Globus pallidus (tissue), 1 donor: ENCODE results near the gene SPEM3.
"Not testable (repeated sequence)": the region's sequence is repeated elsewhere in the genome, so short reads cannot be mapped to it uniquely, and the experiment has no call there.

ENCODE experiments used
- DNase-seq: peaks from one replicate; pipeline ENCODE4 v3.0.0-alpha.2; 2015; ENCODE audit warnings: low spot score

SPEM3 gene

GRCh38 chr17:7442142-7442541, 13.5 kb downstream of the SPEM3 start:
- no peak for DNase-seq

DNA sequence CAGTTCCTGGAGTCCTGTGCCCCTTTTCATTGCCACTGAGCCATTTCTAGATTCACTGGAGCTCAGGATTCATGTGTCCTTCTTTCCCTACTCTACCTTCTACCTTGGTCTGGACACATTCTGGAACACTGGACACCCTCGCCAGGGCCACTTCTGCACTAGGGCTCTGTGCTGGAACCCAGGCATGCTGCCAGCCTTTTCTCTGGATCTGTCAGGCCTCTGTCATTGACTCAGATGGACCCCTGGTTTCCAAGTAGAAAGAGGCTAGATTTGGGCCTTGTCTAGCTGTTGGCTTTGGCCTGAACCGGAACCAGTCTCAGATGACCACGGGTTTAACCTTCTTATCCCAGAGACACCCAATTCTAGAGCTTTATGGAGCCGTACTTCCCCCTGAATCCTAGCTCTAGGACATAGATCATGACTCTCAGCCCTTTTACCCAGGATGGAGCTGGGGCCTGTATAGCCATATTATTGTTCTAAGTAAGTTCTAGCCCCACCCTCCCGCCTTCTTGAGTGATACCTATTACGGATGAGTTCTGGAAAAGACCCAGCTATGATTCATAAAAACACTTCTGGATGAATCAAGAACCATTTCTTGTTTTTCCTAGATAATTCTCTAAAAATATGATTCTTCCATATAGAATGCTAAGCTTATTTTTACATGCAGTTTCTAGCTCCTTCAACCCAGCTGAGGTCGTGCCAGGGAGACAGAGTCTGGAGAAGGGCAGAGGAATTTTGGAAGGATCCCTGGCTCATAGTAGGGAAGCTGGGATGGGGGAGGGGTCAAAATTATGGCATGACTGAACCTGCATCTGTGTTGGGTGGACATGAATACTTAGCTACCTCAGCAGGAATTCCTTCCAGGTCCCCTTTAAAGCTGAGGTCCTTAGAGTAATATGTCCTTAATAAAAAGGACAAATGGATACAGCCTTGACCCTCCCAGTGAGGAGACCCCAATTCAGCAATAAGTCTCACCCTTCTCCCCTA, 15.1 kb downstream of the SPEM3 start:
- no peak for DNase-seq

DNA sequence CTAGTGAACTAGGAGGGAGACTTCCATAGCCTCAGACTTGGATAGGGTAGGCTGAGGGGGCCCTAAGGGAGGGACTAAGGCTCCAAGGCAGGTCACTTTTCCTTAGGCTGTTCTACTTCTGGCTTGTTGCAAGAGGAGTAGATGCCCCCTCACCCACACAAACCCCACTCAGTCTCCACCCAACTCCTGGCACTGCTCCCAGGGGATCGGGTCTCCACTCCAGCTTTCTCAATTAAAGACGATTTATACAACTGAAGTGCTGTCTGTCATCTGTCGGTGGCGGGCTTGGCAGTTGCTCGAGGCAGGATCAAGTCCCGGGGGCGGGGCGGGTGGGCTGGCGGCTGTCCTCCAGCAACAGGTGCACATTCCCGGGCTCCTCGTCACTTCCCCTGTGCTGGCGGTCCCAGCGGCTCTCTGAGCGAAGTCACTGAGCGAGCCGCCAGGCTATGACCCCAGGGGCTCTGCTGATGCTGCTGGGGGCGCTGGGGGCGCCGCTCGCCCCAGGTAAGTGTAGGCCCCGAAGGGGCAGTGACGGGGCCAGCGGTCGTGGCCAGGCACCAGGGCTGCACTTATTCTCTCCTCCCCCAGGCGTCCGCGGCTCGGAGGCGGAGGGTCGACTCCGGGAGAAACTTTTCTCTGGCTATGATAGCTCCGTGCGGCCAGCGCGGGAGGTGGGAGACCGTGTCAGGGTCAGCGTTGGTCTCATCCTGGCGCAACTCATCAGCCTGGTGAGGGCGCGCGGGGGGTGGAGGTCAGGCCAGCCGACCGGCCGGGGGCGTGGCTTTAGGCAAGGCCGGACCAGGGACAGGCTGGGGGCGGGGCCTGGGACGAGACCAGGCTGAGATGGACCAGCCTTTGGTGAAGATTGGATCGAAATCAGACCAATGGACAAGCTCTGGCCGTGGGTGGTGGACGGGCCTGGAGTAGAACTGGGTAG, 16.3 kb downstream of the SPEM3 start, which contains the start of gene CHRNB1:
TSS of gene CHRNB1 (plus strand) at position 380 of the 937 bp plus-strand sequence. CDS start at position 447, 67 bp downstream.
- DNase-seq: peak; percentile 84

GRCh38 chr17:7445619-7445968, 16.9 kb downstream of the SPEM3 start:
- DNase-seq: no peak

GRCh38 chr17:7448461-7448860, 19.8 kb downstream of the SPEM3 start:
- DNase-seq: no peak

GRCh38 chr17:7459961-7460545, 31.4 kb downstream of the SPEM3 start:
- DNase-seq: no peak

GRCh38 chr17:7460850-7461660, 32.4 kb downstream of the SPEM3 start:
- no peak for DNase-seq

DNA sequence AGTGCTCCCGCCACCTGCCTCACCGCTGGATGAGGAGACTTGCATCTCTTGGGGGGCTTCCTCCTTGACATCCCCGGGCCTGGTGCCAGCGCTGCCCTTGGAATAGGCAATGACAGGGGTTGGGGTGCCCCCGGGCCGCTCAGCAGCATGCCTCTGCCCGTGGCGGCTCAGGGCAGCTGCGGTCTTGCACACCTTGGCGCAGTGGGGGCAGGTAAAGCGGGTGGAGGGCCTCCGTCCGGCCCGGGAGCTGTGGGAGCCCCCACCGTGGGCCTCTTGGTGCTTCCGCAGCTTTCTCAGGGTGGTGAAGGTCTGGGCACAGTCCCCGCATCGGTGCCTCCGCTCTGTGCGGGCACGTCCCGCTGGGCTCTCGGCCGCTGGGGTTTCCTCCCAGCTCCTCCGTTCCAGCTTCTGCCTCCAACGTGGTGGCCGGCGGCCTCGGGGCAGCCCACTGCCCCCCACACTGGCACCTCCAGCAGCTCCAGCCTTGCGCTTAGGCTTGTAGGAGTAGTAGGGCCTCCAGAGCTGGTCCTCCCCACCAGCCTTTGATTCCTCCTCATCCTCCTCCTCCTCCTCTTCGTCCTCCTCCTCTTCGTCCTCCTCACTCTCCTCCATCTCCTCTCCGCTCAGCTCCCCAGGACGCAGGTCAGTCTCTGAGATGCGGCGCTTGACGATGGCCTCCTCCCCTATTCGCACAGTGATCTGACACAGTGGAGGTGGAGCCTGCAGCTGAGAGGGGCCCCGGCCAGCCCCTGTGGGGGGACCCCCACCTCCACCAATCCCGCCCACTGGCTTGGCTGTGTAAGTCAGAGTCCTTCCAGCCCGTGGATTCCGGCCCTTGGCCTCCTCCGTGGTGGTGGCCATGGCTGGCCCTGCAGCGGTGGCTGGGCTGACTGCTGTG, 34.1 kb downstream of the SPEM3 start:
- DNase-seq: no peak

- DNase-seq: no peak
Observed at GRCh38 chr17:7463372-7463846, 34.8 kb downstream of the SPEM3 start.

- DNase-seq: no peak
Observed at GRCh38 chr17:7464081-7464480, 35.4 kb downstream of the SPEM3 start.

- DNase-seq: no peak
Observed at GRCh38 chr17:7465597-7466275, 37.1 kb downstream of the SPEM3 start.

DNA sequence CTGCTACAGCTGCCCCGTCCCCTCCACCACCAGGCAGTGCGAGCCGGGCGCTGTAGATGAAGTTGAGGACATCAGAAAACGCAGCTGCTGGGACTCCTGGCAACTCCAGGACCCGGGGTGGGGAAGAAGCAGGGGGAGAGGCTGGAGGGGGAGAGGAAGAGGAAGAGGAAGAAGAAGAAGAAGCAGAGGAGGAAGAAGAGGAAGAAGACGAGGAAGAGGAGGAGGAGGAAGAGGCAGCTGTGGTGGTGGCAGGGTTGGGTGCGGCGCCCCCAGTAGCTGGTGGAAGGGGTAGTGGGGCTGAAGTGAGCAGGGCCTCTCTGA, 37.6 kb downstream of the SPEM3 start:
- DNase-seq: no peak

- DNase-seq: peak; percentile 33
Observed at GRCh38 chr17:7466639-7467341, 38.1 kb downstream of the SPEM3 start.

DNA sequence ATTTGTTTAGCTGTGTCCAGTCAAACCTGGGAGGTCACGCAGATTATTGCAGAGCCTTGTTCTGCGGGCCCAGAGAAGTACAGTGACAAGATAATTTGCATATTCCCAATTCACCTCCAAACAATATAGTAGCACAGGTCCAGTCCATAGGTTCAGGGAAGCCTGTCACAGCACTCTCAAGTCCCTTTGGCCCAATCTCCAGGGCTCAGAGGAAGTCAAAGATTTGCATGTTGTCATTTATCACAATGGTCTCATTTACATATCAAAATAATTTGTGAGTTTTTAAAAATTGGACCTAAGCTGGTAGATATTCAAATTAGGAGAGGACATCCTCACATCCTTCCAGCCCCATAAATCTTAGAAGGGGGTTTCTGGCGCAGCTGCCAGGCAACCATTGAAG, 38.8 kb downstream of the SPEM3 start:
- no peak for DNase-seq

GRCh38 chr17:7468290-7468689, 39.6 kb downstream of the SPEM3 start:
- no peak for DNase-seq

DNA sequence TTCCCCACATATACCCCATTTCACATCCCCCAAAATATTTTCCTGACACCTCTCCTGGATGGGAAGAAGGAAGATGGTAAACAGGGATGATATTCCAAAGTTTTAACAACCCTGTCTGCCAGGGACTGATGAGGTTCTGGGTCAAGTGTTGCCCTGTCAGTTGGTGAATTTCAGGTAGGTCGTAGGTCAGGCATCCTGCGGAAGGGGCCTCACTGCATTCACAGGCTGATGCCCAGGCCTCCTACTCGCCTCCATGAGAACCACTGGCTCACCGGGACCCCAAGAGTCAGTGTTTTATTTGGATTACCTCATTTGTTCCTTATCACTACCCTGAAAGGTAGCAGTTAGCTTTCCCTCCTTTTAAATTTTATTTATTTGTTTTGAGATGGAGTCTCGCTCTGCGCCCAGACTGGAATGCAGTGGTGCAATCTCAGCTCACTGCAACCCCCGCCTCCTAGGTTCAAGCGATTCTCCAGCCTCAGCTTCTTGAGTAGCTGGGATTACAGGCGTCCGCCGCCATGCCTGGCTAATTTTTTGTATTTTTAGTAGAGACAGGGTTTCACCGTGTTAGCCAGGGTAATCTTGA, 40.2 kb downstream of the SPEM3 start:
- DNase-seq: no peak

GRCh38 chr17:7469843-7470242, 41.2 kb downstream of the SPEM3 start:
- not testable (repeated sequence) for DNase-seq

GRCh38 chr17:7470457-7470973, 41.9 kb downstream of the SPEM3 start:
- DNase-seq: not testable (repeated sequence)
